Stromal cell of bone marrow (primary cell): ENCODE results near the gene TMIGD1.

Experiments used
- DNase-seq: peaks from one replicate; pipeline ENCODE4 v3.0.0-alpha.2; 2012; ENCODE audit warnings: low read depth

Gene TMIGD1

GRCh38 chr17:30333503-30334360, at the start of gene TMIGD1:
Gene TMIGD1, minus strand, starts transcription at chr17:30334057. Its CDS starts 1,924 bp downstream, at chr17:30332133.
- no peak for DNase-seq

GRCh38 chr17:30382345-30382744, 48.5 kb upstream of the TMIGD1 start:
- no peak for DNase-seq

GRCh38 chr17:30381340-30381659, 47.4 kb upstream of the TMIGD1 start:
- DNase-seq: no peak

GRCh38 chr17:30380643-30381339, 46.9 kb upstream of the TMIGD1 start:
- DNase-seq: no peak

- no peak for DNase-seq
Measured at GRCh38 chr17:30379903-30380381, 46.1 kb upstream of the TMIGD1 start.

GRCh38 chr17:30379303-30379902, 45.5 kb upstream of the TMIGD1 start:
- no peak for DNase-seq

GRCh38 chr17:30378825-30379302, 45.0 kb upstream of the TMIGD1 start, which contains the start of gene CPD:
Gene CPD, plus strand, starts transcription at chr17:30378927. Its CDS starts 54 bp downstream, at chr17:30378981.
- DNase-seq: peak; percentile 91

- DNase-seq: no peak
Measured at GRCh38 chr17:30378241-30378824, 44.5 kb upstream of the TMIGD1 start.

- no peak for DNase-seq
Measured at GRCh38 chr17:30377574-30378240, 43.9 kb upstream of the TMIGD1 start.

- peak; percentile 78 for DNase-seq
Measured at GRCh38 chr17:30376621-30377452, 43.0 kb upstream of the TMIGD1 start.

- no peak for DNase-seq
Measured at GRCh38 chr17:30375661-30376060, 41.8 kb upstream of the TMIGD1 start.

- DNase-seq: no peak
Measured at GRCh38 chr17:30372755-30373154, 38.9 kb upstream of the TMIGD1 start.

GRCh38 chr17:30369995-30370394, 36.1 kb upstream of the TMIGD1 start:
- no peak for DNase-seq

- DNase-seq: no peak
Measured at GRCh38 chr17:30368912-30369720, 35.3 kb upstream of the TMIGD1 start.

GRCh38 chr17:30366536-30366935, 32.7 kb upstream of the TMIGD1 start:
- no peak for DNase-seq

- DNase-seq: no peak
Measured at GRCh38 chr17:30363715-30364202, 29.9 kb upstream of the TMIGD1 start.

GRCh38 chr17:30361766-30362279, 28.0 kb upstream of the TMIGD1 start:
- DNase-seq: no peak

- no peak for DNase-seq
Measured at GRCh38 chr17:30360086-30360808, 26.4 kb upstream of the TMIGD1 start.
